IMR-90 (cell line): ENCODE data around the gene MYO9A. TPM values are rescaled to one million over a fixed set of nuclear protein-coding genes. Genes with fewer than 3 reads are reported as not detected.

Experiments
- ATAC-seq: fragments of 200-7000 bp; cut with Tn5 transposase; 2 replicates; pipeline ENCODE4 v1.9.1; 2020; ENCODE audit warnings: low read depth, mild to moderate bottlenecking, moderate library complexity
- BruUV-seq: library from RNA; stranded (reverse); fragments of 400-500 nt; replicated peaks from 2 replicates; lab custom pipeline; 2021; lab: Mats Ljungman, UMichigan
- CTCF ChIA-PET: fragments of 300-600 bp; formaldehyde crosslinking; extraction: SDS; loops from one replicate; lab custom pipeline; 2021; ENCODE audit warnings: antibody characterized with exemption; lab: Yijun Ruan, JAX
- POLR2A ChIA-PET: fragments of 300-600 bp; sonication (Branson Sonifier 250); formaldehyde crosslinking; loops from one replicate; lab custom pipeline; 2022; ENCODE audit warnings: antibody characterized with exemption; ENCODE audit not compliant: unreplicated experiment; lab: Charles Lee
- DNase-seq: peaks from one replicate; pipeline ENCODE4 v3.0.0; 2013
- H2AFZ ChIP-seq: replicated peaks from 2 replicates; pipeline ENCODE3; 2013; ENCODE audit warnings: low read length, mild to moderate bottlenecking; ENCODE audit not compliant: poor library complexity
- H2AK5ac ChIP-seq: 2 replicates; pipeline ENCODE4 v1.6.1; 2013; ENCODE audit warnings: low read depth, low read length, inconsistent platforms
- H2AK9ac ChIP-seq: replicated peaks from 2 replicates; pipeline ENCODE3; 2013; ENCODE audit warnings: mild to moderate bottlenecking, low read depth, low read length, moderate library complexity; ENCODE audit not compliant: poor library complexity
- H2BK120ac ChIP-seq: 2 replicates; pipeline ENCODE4 v1.6.1; 2013; ENCODE audit warnings: low read depth, low read length, inconsistent platforms
- H2BK15ac ChIP-seq: 3 replicates; pipeline ENCODE4 v1.6.1; 2013; ENCODE audit warnings: low read depth, low read length, inconsistent platforms
- H2BK20ac ChIP-seq: 2 replicates; pipeline ENCODE4 v1.6.1; 2013; ENCODE audit warnings: low read depth, mild to moderate bottlenecking, inconsistent platforms, low read length, moderate library complexity
- H2BK5ac ChIP-seq: 2 replicates; pipeline ENCODE4 v1.6.1; 2013; ENCODE audit warnings: mild to moderate bottlenecking, low read depth, low read length, inconsistent platforms; ENCODE audit not compliant: poor library complexity, severe bottlenecking
- H3K14ac ChIP-seq: replicated peaks from 2 replicates; pipeline ENCODE4 v1.6.1; 2013; ENCODE audit warnings: low read depth, low read length, inconsistent platforms
- H3K18ac ChIP-seq: 2 replicates; pipeline ENCODE4 v1.6.1; 2013; ENCODE audit warnings: low read depth, low read length, control low read depth
- H3K23ac ChIP-seq: 2 replicates; pipeline ENCODE4 v1.6.1; 2013; ENCODE audit warnings: low read depth, low read length, inconsistent platforms
- H3K27ac ChIP-seq: 2 replicates; pipeline ENCODE4 v1.5.1; 2013; ENCODE audit warnings: mild to moderate bottlenecking, control low read depth, low read length; ENCODE audit not compliant: insufficient read depth
- H3K27me3 ChIP-seq: 2 replicates; pipeline ENCODE4 v1.6.1; 2013; ENCODE audit warnings: low read length; ENCODE audit not compliant: control insufficient read depth, insufficient read depth
- H3K36me3 ChIP-seq: 2 replicates; pipeline ENCODE4 v1.6.1; 2013; ENCODE audit warnings: low read length, mixed read lengths; ENCODE audit not compliant: control insufficient read depth, insufficient read depth
- H3K4ac ChIP-seq: 2 replicates; pipeline ENCODE4 v1.6.1; 2013; ENCODE audit warnings: low read depth, low read length, inconsistent platforms
- H3K4me1 ChIP-seq: 2 replicates; pipeline ENCODE4 v1.6.1; 2013; ENCODE audit warnings: low read length, mixed read lengths; ENCODE audit not compliant: control insufficient read depth, insufficient read depth
- H3K4me2 ChIP-seq: 2 replicates; pipeline ENCODE4 v1.6.1; 2013; ENCODE audit warnings: low read depth, mild to moderate bottlenecking, control low read depth, low read length, moderate library complexity
- H3K4me3 ChIP-seq: 2 replicates; pipeline ENCODE4 v1.5.1; 2013; ENCODE audit warnings: low read depth, mild to moderate bottlenecking, control low read depth, low read length, moderate library complexity; ENCODE audit not compliant: insufficient read depth
- H3K56ac ChIP-seq: 2 replicates; pipeline ENCODE4 v1.6.1; 2013; ENCODE audit warnings: low read length, inconsistent platforms; ENCODE audit not compliant: insufficient read depth; ENCODE audit errors: extremely low read depth
- H3K79me1 ChIP-seq, 2 experiments: 2 replicates each; pipeline ENCODE4 v1.6.1; 2013; ENCODE audit warnings: low read length in 2 of 2, inconsistent platforms in 1 of 2, low read depth in 1 of 2
- H3K9ac ChIP-seq: 2 replicates; pipeline ENCODE4 v1.6.1; 2013; ENCODE audit warnings: low read depth, low read length, control low read depth
- H3K9me1 ChIP-seq: 2 replicates; pipeline ENCODE4 v1.6.1; 2013; ENCODE audit warnings: low read length, inconsistent platforms; ENCODE audit not compliant: insufficient read depth
- H3K9me3 ChIP-seq: 2 replicates; pipeline ENCODE4 v1.6.1; 2013; ENCODE audit warnings: low read length; ENCODE audit not compliant: control insufficient read depth, insufficient read depth
- H4K20me1 ChIP-seq: 2 replicates; pipeline ENCODE4 v1.6.1; 2013; ENCODE audit warnings: low read length, inconsistent platforms; ENCODE audit not compliant: insufficient read depth
- H4K5ac ChIP-seq: 2 replicates; pipeline ENCODE4 v1.6.1; 2013; ENCODE audit warnings: mild to moderate bottlenecking, low read depth, low read length, control low read depth
- H4K8ac ChIP-seq, 2 experiments: 2 replicates each; pipeline ENCODE4 v1.6.1; 2013; ENCODE audit warnings: low read depth in 2 of 2, low read length in 2 of 2, control low read depth in 1 of 2, inconsistent platforms in 1 of 2
- H4K91ac ChIP-seq: 2 replicates; pipeline ENCODE4 v1.6.1; 2013; ENCODE audit warnings: low read depth, low read length, inconsistent platforms; ENCODE audit not compliant: insufficient read depth
- NFE2L2 ChIP-seq: fragments of 150-350 bp; IDR thresholded peaks from 2 replicates; pipeline ENCODE4 v1.6.1; 2016; ENCODE audit warnings: low read depth, mild to moderate bottlenecking, low read length
- SMC3 ChIP-seq: fragments of 150-350 bp; IDR thresholded peaks from 2 replicates; pipeline ENCODE4 v1.6.1; 2016; ENCODE audit warnings: low read depth, mild to moderate bottlenecking, antibody characterized with exemption, low read length, moderate library complexity
- WGBS, 2 experiments: methylation state at CpG; one replicate each; pipeline versions ENCODE4 v1.1.5 to v1.1.7; 2013; ENCODE audit warnings: missing lambda C conversion rate in 2 of 2; ENCODE audit not compliant: insufficient read length in 1 of 2; ENCODE audit errors: extremely low coverage in 2 of 2; 5-methylcytosine and 5-hydroxymethylcytosine counted together
- dilution Hi-C: fragments of 300-500 bp; cut with HindIII; formaldehyde crosslinking; loops from one replicate; pipeline ENCODE4 v1.14.3; 2018; ENCODE audit warnings: low sequenced_read_pairs; ENCODE audit not compliant: unreplicated experiment
- in situ Hi-C: fragments of 300-500 bp; cut with MboI; formaldehyde crosslinking; loops from 3 replicates; pipeline ENCODE4 v1.14.3; 2019; ENCODE audit warnings: low sequenced_read_pairs, inconsistent platforms, mixed read lengths
- intact Hi-C: fragments of 100-400 bp; cut with micrococcal nuclease; formaldehyde crosslinking; loops from 2 replicates; pipeline ENCODE4 v1.10.0; 2022
- polyA plus RNA-seq, 3 experiments: library from polyadenylated mRNA; depleted of rRNA; stranded (reverse); fragments of >200 nt; gene quantifications; 2 replicates each; pipeline ENCODE4 v1.2.3, GENCODE V29; 2012; ENCODE audit warnings: low replicate concordance in 1 of 3
- total RNA-seq: library from RNA; depleted of rRNA; stranded (reverse); fragments of >200 nt; gene quantifications from 2 replicates; pipeline ENCODE4 v1.2.3, GENCODE V29; 2012
- TF ChIP-seq, protein P1 (sequence below): conservative IDR thresholded peaks from 2 replicates; pipeline ENCODE4 v1.5.1; 2012; ENCODE audit warnings: mild to moderate bottlenecking, low read depth, low read length, improper control_type of control experiment

MYO9A gene
- total and polyA plus RNA-seq, 2 of the 4 experiments (the other 2 are of a cell fraction), result 6.0 to 49.5 TPM

DNA sequence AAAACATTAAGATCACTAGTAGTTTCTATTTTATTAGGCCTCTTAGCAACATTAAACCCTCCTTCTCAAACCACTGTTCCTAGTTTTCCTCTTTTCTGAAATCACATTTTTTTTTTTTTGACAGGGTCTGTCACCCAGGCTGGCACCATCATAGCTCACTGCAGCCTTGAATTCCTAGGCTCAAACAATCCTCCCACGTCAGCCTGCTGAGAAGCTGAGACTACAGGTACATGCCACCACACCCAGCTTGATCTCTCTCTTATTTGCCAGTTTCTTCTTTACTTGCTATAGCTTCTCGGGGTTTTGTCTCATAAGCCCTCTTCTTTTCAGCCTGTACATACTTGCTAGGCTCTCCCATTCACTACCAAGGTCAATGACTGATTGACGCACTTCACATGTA is 28.3 kb upstream of the MYO9A start:
- Histone ChIP-seq H4K20me1 (no peaks in the 10 kb centered on the region), H3K18ac (no peak overlapping the region), H3K56ac (no peak overlapping the region), H3K4me3 (no peak overlapping the region), H2BK20ac (no peak overlapping the region), H3K14ac (no peak overlapping the region), H4K5ac (no peak overlapping the region), H3K9ac (no peak overlapping the region), H2BK15ac (no peak overlapping the region), H3K27ac (no peak overlapping the region), H3K79me1 (no peaks in the 10 kb centered on the region), H2BK120ac (no peak overlapping the region), H3K4ac (no peak overlapping the region), H3K36me3 (no peaks in the 10 kb centered on the region), H2AFZ (no peak overlapping the region), H2BK5ac (no peak overlapping the region), H3K4me2 (no peak overlapping the region), H4K91ac (no peak overlapping the region), H3K9me1 (no peaks in the 10 kb centered on the region), H2AK9ac (no peak overlapping the region), H2AK5ac (no peak overlapping the region), H3K4me1 (peaks cover 2% of the 10 kb centered on the region), H4K8ac (no peak overlapping the region), H3K27me3 (no peaks in the 10 kb centered on the region), H3K9me3 (no peaks in the 10 kb centered on the region), H3K23ac (no peak overlapping the region)
- DNase-seq (no peak), ATAC-seq (no peak)
- BruUV-seq, result no TSS peak
- intact Hi-C loops, result no loop called here
- TF ChIP-seq NFE2L2 (no peak), SMC3 (no peak)
- TF ChIP-seq, protein P1, sequence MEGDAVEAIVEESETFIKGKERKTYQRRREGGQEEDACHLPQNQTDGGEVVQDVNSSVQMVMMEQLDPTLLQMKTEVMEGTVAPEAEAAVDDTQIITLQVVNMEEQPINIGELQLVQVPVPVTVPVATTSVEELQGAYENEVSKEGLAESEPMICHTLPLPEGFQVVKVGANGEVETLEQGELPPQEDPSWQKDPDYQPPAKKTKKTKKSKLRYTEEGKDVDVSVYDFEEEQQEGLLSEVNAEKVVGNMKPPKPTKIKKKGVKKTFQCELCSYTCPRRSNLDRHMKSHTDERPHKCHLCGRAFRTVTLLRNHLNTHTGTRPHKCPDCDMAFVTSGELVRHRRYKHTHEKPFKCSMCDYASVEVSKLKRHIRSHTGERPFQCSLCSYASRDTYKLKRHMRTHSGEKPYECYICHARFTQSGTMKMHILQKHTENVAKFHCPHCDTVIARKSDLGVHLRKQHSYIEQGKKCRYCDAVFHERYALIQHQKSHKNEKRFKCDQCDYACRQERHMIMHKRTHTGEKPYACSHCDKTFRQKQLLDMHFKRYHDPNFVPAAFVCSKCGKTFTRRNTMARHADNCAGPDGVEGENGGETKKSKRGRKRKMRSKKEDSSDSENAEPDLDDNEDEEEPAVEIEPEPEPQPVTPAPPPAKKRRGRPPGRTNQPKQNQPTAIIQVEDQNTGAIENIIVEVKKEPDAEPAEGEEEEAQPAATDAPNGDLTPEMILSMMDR, result no peak
- ChIA-PET POLR2A (no interaction called here), CTCF (interaction anchor here (1.5 kb wide), 1 partner anchor 9 kb away, joined by 4 read pairs; no protein-coding TSS in a partner anchor)
- 76% methylated on average over 3 of the region's 3 CpGs; no CpG with 5 or more reads in 1 of the 2 experiments for WGBS, 2 experiments
- dilution Hi-C loops, result no loop called here
- in situ Hi-C loops, result no loop called here
